AG10803 (cell line): Measurements from ENCODE around the gene HGD.
A peak's percentile ranks its signal among the peaks of the same experiment; 100 is the strongest.
"Not testable (repeated sequence)": the region's sequence is repeated elsewhere in the genome, so short reads cannot be mapped to it uniquely, and the experiment has no call there.

Experiments
- DNase-seq: peaks from one replicate; pipeline ENCODE4 v3.0.0; 2010; ENCODE audit warnings: low read depth
- H3K4me3 ChIP-seq: 2 replicates; pipeline ENCODE4 v1.5.1; 2011; ENCODE audit warnings: mild to moderate bottlenecking, low read length, control low read depth
- TF ChIP-seq, protein P1 (sequence below): conservative IDR thresholded peaks from 2 replicates; pipeline ENCODE4 v1.5.1; 2011; ENCODE audit warnings: mild to moderate bottlenecking, low read length, control low read depth, inconsistent platforms

Gene HGD

DNA sequence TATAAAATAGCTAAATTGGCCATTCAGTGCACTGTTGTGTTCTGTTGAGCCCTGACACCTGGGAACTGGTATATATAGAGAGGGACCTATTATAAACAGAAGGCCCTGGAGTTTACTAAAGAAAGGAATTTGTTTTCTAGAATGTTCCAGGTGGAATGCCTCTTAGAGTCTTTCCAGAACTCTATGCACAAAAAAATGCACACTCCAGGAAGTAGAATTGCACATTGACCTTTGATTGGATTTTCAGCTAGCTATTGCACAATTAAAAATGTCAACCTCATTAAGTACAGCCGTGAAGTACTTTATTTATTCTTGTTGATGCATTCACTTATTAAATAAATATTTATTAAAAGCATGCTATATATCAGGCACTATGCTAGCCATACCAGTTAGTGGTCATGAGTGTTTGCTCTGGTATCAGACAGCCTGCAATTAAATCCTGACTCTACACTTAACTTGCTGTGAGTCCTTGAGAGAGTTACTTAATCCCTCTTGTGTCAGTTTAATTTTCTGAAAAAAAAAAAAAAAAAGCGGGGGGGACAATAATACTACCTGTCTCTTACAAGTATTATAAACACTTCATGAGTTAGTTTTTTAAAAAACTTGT lies 45.1 kb downstream of the HGD start:
- DNase-seq, result no peak
- TF ChIP-seq, protein P1, sequence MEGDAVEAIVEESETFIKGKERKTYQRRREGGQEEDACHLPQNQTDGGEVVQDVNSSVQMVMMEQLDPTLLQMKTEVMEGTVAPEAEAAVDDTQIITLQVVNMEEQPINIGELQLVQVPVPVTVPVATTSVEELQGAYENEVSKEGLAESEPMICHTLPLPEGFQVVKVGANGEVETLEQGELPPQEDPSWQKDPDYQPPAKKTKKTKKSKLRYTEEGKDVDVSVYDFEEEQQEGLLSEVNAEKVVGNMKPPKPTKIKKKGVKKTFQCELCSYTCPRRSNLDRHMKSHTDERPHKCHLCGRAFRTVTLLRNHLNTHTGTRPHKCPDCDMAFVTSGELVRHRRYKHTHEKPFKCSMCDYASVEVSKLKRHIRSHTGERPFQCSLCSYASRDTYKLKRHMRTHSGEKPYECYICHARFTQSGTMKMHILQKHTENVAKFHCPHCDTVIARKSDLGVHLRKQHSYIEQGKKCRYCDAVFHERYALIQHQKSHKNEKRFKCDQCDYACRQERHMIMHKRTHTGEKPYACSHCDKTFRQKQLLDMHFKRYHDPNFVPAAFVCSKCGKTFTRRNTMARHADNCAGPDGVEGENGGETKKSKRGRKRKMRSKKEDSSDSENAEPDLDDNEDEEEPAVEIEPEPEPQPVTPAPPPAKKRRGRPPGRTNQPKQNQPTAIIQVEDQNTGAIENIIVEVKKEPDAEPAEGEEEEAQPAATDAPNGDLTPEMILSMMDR, result no peak
- no peak overlapping the region for H3K4me3 ChIP-seq

DNA sequence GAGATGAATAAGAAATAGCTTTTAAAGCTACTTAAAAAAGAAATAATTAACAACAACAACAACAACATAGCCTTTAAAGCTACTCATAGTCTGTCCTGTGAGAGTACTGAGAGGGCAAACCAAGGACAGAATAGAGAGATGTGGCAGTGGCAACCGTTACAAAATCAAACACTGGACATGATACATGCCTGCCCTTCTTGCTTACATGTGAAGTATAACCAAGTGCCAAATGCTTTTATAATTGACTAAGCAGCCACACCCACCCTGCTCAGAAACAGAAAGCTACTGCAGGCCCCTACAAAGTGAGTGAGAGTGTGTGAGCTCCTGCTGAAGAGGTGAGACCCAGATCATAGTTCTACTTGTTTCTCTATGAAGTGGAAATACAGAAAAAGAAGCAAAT lies 47.5 kb downstream of the HGD start:
- H3K4me3 ChIP-seq, result no peak overlapping the region
- DNase-seq, result no peak

DNA sequence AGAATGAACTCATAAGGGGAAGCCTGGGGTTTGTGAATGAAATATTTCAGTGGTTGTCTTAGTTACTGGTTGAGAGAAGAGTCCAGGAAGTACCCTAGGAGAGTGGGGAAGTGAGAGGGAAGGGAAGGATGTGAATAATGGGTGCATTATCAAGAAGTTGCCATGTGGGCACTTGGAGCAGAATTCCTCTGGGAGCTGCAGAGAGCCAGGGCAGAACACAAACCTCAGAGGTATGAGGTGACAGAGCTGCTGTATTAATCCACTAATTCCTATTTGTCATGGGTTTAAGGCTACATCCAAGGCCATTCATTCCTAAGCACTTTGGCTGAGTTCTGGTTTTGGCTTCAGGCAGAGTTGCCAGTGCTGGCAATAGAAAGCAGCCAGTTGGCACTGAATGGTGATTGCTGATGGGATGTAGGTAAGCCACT lies 56.9 kb downstream of the HGD start:
- no peak overlapping the region for H3K4me3 ChIP-seq
- peak; percentile 17 for DNase-seq
- TF ChIP-seq, protein P1, result no peak

More for the DNA sequence above, 47.5 kb downstream of the HGD start:
- TF ChIP-seq, protein P1, result no peak

DNA sequence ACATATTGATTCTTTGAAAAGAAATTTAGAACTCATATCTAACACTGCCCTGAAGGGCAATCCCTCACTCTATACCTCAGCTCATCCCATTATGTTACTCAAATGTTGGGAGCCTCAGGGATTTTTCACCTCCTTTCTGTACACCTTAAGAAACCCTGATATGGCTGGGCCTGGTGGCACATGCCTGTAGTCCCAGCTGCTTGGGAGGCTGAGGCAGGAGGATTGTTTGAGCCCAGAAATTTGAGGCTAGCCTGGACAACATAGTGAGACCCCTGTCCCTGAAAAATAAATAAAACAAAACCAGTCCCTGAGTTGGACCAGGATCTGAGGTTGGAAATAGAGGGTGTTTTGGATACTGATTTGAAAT lies 58.3 kb downstream of the HGD start:
- no peak overlapping the region for H3K4me3 ChIP-seq
- DNase-seq, result no peak
- TF ChIP-seq, protein P1, result no peak

DNA sequence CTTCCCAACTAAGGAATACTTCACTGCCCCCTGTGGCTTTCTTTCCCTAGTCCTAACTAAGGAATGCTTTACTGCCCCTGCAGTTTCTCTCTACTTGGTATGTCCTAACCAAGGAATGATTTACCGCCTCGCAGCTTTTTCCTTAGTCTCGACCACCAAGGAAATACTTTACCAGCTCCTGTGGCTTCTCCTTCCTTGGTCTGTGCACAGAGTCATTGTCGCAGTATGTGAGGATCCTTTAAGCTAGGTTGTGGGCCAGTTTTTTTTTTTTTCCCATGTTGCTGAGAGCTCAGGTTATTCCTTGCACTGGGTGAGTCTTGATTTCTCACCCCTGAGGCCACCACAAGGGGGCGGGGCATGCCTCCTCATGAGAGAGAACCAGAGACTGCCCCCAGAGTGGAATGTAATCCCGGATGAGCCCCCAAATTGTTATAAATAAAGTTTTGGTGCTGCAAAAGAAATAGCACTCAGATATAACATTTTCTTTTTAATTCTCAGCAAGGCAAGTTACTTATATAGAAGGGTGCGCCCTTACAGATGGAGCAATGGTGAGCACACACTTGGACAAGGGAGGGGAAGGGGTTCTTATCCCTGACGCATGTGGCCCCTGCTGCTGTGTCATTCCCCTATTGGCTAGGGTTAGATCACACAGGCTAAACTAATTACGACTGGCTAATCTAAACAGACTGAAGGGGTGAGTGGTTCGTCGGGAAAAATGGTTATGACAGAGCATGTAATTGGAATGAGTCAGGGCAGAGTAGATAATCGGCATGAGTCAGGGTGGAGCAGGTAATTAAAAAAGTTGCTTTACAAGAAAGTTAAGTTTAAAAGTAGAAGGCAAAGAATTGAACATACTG lies 58.9 kb downstream of the HGD start:
- no peak overlapping the region for H3K4me3 ChIP-seq
- DNase-seq, result peak; percentile 36
- TF ChIP-seq, protein P1, result 0 out of 2 replicates have a peak, but pooled peaks have one; percentile 2

DNA sequence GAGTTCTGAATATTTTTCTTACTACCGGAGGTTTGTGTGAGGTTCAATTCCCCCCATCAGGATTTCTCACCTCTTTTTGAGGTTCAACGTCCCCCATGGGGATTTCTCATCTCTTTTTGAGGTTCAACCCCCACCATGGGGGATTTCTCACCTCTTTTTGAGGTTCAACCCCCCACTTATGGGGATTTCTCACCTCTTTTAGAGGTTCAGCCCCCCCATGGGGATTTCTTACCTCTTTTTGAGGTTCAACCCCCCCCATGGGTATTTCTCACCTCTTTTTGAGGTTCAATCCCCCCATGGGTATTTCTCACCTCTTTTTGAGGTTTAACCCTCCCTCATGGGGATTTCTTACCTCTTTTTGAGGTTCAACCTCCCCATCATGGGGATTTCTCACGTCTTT lies 59.6 kb downstream of the HGD start:
- no peak for DNase-seq
- TF ChIP-seq, protein P1, result no peak
- no peak overlapping the region for H3K4me3 ChIP-seq

DNA sequence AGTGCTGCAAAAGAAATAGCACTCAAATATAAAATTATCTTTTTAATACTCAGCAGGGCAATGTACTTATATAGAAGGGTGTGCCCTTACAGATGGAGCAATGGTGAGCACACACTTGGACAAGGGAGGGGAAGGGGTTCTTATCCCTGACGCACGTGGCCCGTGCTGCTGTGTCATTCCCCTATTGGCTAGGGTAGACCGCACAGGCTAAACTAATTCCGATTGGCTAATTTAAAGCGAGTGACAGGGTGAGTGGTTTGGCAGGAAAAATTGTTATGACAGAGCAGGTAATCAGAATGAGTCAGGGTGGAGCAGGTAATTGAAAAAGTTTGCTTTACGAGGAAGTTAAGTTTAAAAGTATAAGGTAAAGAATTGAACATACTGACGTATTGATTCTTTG lies 65.3 kb downstream of the HGD start:
- DNase-seq, H3K4me3 ChIP-seq: not testable (repeated sequence)
